Ascending aorta (tissue), 2 donors: ENCODE results near the gene CTTNBP2NL. TPM values are rescaled to one million over a fixed set of nuclear protein-coding genes. Genes with fewer than 3 reads are reported as not detected.
"Not testable (repeated sequence)": the region's sequence is repeated elsewhere in the genome, so short reads cannot be mapped to it uniquely, and the experiment has no call there.

Experiments
- DNase-seq, 2 donors: peaks; one replicate each; pipeline ENCODE4 v3.0.0-alpha.2; 2019; ENCODE audit warnings: low spot score in 2 of 2
- H3K27ac ChIP-seq, 2 donors: fragments of 200-600 bp; sonication (generic); one replicate each; pipeline ENCODE4 v1.5.1; 2016 to 2017; ENCODE audit warnings: mild to moderate bottlenecking in 1 of 2
- H3K27me3 ChIP-seq: fragments of 200-600 bp; sonication (generic); one replicate; pipeline ENCODE4 v1.5.1; 2017
- H3K36me3 ChIP-seq, 2 donors: fragments of 200-600 bp; sonication (generic); one replicate each; pipeline ENCODE4 v1.5.1; 2016
- H3K4me1 ChIP-seq, 2 donors: fragments of 200-600 bp; sonication (generic); one replicate each; pipeline ENCODE4 v1.5.1; 2016 to 2017; ENCODE audit warnings: mild to moderate bottlenecking in 1 of 2
- H3K4me3 ChIP-seq, 2 donors: fragments of 200-600 bp; sonication (generic); one replicate each; pipeline ENCODE4 v1.5.1; 2016 to 2017; ENCODE audit warnings: mild to moderate bottlenecking in 1 of 2
- H3K9me3 ChIP-seq, 2 donors: fragments of 200-600 bp; sonication (generic); one replicate each; pipeline ENCODE4 v1.5.1; 2016
- CTCF ChIP-seq, 3 experiments: fragments of 200-600 bp in 2 of 3; fragments of 450-650 bp in 1 of 3; sonication (generic) in 2 of 3; IDR thresholded peaks; one replicate each; pipeline ENCODE4 v1.5.1; 2016 to 2019; ENCODE audit warnings: antibody characterized with exemption in 3 of 3, mild to moderate bottlenecking in 1 of 3, moderate library complexity in 1 of 3
- intact Hi-C: fragments of 100-400 bp; cut with DNase I; formaldehyde crosslinking; loops from one replicate; pipeline ENCODE4 v1.15.1; 2023
- total RNA-seq: library from RNA; depleted of rRNA; stranded (reverse); fragments of >200 nt; gene quantifications from one replicate; pipeline ENCODE4 v1.1.0, GENCODE V29; 2016

The CTTNBP2NL gene
- total RNA-seq, 1 donor from 2014 or later, result 13.0 TPM

GRCh38 chr1:112418099-112418892 lies 22.3 kb downstream of the CTTNBP2NL start:
- Histone ChIP-seq H3K4me3 (no peak overlapping the region), H3K27ac (no peak overlapping the region), H3K27me3 (no peaks in the 10 kb centered on the region), H3K36me3 (peaks cover 19 to 35% of the 10 kb centered on the region in 2 donors), H3K4me1 (no peaks in the 10 kb centered on the region), H3K9me3 (no peaks in the 10 kb centered on the region)
- intact Hi-C loops, result no loop called here
- DNase-seq, result no peak
- TF ChIP-seq CTCF (IDR thresholded peaks at IDR 0.05), result no peak

GRCh38 chr1:112423207-112423606 lies 27.2 kb downstream of the CTTNBP2NL start:
- intact Hi-C loops, result no loop called here
- no peaks in the 10 kb centered on the region for H3K4me1 ChIP-seq
- no peak overlapping the region for H3K4me3 ChIP-seq
- H3K9me3 ChIP-seq, result no peaks in the 10 kb centered on the region
- no peak for DNase-seq
- H3K36me3 ChIP-seq, result peaks cover 7% of the 10 kb centered on the region in 2 donors
- no peak for TF ChIP-seq CTCF (IDR thresholded peaks at IDR 0.05)
- no peak overlapping the region for H3K27ac ChIP-seq
- H3K27me3 ChIP-seq, result no peaks in the 10 kb centered on the region

- not testable (repeated sequence) for H3K27ac ChIP-seq, H3K4me1 ChIP-seq
These were observed 27.7 kb downstream of the CTTNBP2NL start for GRCh38 chr1:112423666-112424065.

GRCh38 chr1:112429749-112430148 lies 33.7 kb downstream of the CTTNBP2NL start:
- Histone ChIP-seq H3K36me3 (peaks cover 4 to 7% of the 10 kb centered on the region in 2 donors), H3K27ac (no peak overlapping the region), H3K4me3 (no peak overlapping the region), H3K9me3 (no peaks in the 10 kb centered on the region), H3K27me3 (no peaks in the 10 kb centered on the region), H3K4me1 (no peaks in the 10 kb centered on the region)
- intact Hi-C loops, result no loop called here
- no peak for TF ChIP-seq CTCF (IDR thresholded peaks at IDR 0.05)
- DNase-seq, result no peak

More at GRCh38 chr1:112423666-112424065, 27.7 kb downstream of the CTTNBP2NL start:
- H3K9me3 ChIP-seq, intact Hi-C loops, H3K36me3 ChIP-seq, DNase-seq, H3K4me3 ChIP-seq, H3K27me3 ChIP-seq: not testable (repeated sequence)

DNA sequence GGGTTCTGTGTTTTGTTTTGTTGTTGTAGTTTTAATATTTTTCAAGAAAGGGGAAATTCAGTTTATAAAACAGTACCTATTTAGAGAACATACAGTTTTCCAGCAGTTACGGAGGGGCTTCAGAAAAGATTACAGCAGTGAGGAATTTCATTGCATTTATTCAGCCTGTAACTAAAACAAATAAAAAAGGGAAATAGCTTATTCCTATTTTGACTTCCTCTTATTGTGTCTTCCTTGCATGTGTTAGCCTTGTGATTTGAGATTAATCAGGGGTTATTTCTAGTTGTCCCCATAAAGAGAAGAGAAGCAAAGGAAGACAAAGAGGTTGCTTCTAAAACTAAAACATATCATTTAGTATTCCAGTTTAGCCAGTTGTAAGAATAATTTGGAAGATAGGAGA lies 35.0 kb downstream of the CTTNBP2NL start:
- no peak for TF ChIP-seq CTCF (IDR thresholded peaks at IDR 0.05)
- Histone ChIP-seq H3K4me1 (no peaks in the 10 kb centered on the region), H3K27me3 (no peaks in the 10 kb centered on the region), H3K36me3 (no peaks in the 10 kb centered on the region), H3K4me3 (no peak overlapping the region), H3K27ac (no peak overlapping the region), H3K9me3 (no peaks in the 10 kb centered on the region)
- intact Hi-C loops, result no loop called here
- DNase-seq, result no peak

GRCh38 chr1:112435448-112435847 lies 39.4 kb downstream of the CTTNBP2NL start:
- no peak overlapping the region for H3K4me3 ChIP-seq
- peaks cover 0 to 3% of the 10 kb centered on the region in 2 donors for H3K4me1 ChIP-seq
- DNase-seq, result no peak
- H3K27ac ChIP-seq, result no peak overlapping the region
- no peak for TF ChIP-seq CTCF (IDR thresholded peaks at IDR 0.05)
- no peaks in the 10 kb centered on the region for H3K9me3 ChIP-seq
- peaks cover 0 to 3% of the 10 kb centered on the region in 2 donors for H3K36me3 ChIP-seq
- no peaks in the 10 kb centered on the region for H3K27me3 ChIP-seq
- intact Hi-C loops, result no loop called here
